RPMI8226 (cell line): ENCODE results near the gene DUOX2.
"Not testable (repeated sequence)": the region's sequence is repeated elsewhere in the genome, so short reads cannot be mapped to it uniquely, and the experiment has no call there.

Source experiments
- DNase-seq: peaks from one replicate; pipeline ENCODE4 v3.0.0-alpha.2; 2015

DUOX2 gene

DNA sequence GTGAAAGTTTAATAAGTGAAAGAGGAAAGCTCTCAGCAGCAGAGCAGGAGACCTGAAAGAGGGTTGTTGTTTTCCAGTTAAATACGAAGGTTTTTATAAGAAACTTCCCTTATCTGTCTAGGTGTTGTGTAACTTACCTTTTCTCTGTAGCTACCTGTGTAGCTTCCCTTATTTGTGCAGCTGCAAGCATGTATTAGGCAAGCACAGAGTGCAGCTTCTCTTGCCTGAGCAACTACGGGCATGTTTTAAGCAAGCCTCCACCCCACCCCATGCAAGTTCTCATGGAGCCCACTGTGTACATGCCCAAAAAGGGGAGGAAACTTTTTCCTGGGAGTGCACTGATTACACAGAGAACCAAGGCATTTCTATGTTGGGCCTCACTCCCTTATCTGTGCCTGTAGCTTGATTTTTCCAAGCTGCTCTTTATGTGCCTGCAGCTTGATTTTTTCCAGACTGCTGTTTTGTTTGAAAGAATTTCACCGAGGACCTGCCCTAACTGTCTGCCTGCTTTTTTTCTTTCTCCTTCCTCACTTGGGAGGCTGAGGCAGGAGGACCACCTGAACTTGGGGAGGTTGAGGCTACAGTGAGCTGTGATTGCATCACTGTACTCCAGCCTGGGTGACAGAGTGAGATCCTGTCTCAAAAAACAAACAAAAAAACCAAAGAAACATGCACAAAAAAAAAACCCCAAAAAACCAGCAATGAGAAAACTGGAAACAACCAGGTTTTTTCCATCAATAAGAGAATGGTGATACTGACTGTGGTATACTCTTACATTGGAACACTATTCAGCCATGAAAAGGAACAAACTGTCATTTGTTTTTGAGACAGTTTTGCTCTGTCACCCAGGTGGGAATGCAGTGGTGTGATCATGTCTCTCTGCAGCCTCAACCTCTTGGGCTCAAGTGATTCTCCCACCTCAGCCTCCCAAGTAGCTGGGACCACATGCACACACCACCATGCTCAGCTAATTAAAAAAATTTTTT lies 55.0 kb downstream of the DUOX2 start:
- not testable (repeated sequence) for DNase-seq

GRCh38 chr15:45052676-45053075 lies 61.3 kb downstream of the DUOX2 start:
- not testable (repeated sequence) for DNase-seq

DNA sequence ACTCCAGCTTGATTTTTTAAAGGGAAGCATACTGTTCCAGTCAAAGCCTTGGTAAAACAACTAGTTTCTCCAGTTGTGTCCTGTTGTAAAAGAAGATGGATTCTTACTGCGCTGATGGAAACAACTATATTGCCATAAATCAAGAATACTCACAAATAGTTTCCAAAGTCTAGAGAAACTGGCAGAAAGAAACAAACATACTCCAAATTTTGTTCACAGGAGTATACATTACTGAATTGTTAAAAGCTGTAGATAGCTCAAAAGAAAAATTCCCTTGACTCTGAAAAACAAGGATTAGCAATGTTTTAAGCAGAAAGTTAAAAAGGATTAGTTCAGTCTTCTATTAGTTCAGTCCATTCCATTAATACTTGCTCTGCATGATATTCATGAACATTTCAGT lies 63.4 kb downstream of the DUOX2 start:
- DNase-seq, result no peak

- no peak for DNase-seq
Measured at GRCh38 chr15:45048794-45049631, 65.0 kb downstream of the DUOX2 start.

DNA sequence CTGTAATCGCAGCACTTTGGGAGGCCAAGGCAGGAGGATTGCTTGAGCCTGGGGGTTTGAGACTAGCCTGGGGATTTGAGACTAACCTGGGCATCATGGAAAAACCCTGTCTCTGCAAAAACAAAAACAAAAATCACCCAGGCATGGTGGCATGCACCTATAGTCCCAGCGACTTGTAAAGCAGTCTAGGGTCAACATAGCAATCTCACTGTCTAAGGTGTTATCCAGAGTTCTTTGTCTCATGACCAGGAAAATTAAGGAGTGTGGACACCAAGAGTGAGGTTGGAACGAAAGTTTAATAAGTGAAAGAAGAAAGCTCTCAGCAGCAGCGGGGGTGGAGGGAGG lies 65.6 kb downstream of the DUOX2 start:
- DNase-seq, result not testable (repeated sequence)

DNA sequence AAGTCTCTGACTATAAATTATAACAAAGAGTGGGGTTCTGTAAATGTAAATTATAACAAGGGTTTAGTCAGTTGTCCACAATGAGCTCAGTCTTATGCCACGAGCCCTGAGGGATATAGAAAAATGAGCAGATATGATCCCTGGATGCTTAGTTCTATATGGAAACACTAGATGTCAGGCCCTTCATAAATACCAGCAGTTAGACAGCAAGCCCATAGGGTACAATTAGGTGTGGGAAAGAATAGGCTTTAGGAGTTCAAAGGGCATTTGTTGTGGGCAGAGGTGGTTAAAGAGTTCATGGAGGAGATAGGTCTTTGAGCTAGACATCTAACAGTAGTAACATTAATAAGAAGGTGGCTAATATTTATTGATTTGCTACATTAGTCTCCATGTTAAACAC lies 69.7 kb downstream of the DUOX2 start:
- not testable (repeated sequence) for DNase-seq

GRCh38 chr15:45042859-45043258 lies 71.1 kb downstream of the DUOX2 start:
- not testable (repeated sequence) for DNase-seq
